Breast epithelium (tissue), 3 donors: Measurements from ENCODE around the gene AAMDC.

Source experiments
- CTCF ChIP-seq, 3 donors: fragments of 450-650 bp; IDR thresholded peaks; one replicate each; pipeline ENCODE4 v1.5.1; 2016 to 2017; ENCODE audit warnings: antibody characterized with exemption in 3 of 3, mild to moderate bottlenecking in 3 of 3, moderate library complexity in 3 of 3
- POLR2AphosphoS5 ChIP-seq, 3 donors: sonication (generic); formaldehyde crosslinking; IDR thresholded peaks; one replicate each; pipeline ENCODE4 v1.6.1; 2017; ENCODE audit warnings: antibody characterized with exemption in 3 of 3

GRCh38 chr11:77882396-77882795 is 61.5 kb downstream of the AAMDC start:
- TF ChIP-seq CTCF (IDR thresholded peaks at IDR 0.05) (no peak), POLR2AphosphoS5 (IDR thresholded peaks at IDR 0.05) (no peak)
